ENCODE results near the gene PPM1H.
A peak's percentile ranks its signal among the peaks of the same experiment; 100 is the strongest.

PPM1H gene

DNA sequence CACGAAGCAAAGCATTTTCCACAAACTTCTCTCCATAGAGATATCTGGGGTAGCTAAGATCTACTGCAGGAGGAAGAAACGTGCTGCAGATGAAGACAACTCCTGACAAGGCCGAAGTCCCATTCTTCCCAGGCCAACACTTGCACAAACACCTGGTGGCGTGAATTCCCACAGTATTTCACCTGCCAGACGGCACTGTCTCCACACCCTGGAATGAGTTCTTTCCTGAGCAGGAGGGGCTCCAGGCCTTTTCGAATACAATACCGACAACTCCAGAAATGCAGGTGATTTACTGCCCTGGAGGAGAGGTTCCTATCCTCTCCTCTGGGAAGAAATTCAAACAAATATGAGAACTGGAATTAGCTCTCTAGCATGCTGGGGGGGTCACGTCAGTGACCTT lies 288.4 kb downstream of the PPM1H start:
- no peak for DNase-seq (ENCODE audit: low spot score)

DNA sequence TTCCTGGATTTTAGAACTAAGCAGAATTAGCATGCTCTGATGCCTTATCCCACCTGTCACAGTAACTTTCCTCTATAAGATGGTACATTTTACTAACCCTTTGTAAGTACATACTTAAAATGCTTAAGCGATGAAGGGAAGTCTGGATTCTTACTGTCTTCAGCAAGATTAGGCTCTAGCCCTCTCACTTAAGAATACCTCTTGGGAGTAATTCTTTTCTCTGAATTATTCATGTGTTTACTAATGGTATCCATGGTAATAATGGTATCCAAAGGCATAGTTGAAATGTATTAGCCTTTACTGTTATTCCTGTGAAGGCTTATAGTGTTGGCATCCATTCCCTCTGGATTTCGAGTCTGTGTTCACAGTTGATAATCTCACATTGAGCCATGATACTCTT lies 291.5 kb downstream of the PPM1H start:
- no peak for DNase-seq (ENCODE audit: low spot score)

DNA sequence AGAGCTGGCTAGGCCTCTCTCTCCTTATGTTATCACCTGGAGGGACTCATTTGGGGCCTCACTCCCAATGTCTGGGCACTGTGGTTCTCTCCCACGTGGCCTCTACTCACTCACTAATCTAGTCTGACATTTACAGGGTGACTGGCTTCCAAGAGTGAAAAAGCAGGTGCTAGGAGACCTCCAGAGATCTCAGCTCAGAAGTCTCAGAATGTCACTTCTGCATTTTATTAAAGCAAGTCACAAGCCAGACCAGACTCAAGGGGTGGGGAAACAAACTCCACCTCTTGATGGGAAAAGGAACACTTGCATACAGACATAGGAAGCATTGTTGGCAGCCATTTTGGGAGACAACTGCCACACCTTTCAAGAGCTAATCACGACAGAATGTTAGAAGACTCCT lies 292.5 kb downstream of the PPM1H start:
- no peak for DNase-seq (ENCODE audit: low spot score)

DNA sequence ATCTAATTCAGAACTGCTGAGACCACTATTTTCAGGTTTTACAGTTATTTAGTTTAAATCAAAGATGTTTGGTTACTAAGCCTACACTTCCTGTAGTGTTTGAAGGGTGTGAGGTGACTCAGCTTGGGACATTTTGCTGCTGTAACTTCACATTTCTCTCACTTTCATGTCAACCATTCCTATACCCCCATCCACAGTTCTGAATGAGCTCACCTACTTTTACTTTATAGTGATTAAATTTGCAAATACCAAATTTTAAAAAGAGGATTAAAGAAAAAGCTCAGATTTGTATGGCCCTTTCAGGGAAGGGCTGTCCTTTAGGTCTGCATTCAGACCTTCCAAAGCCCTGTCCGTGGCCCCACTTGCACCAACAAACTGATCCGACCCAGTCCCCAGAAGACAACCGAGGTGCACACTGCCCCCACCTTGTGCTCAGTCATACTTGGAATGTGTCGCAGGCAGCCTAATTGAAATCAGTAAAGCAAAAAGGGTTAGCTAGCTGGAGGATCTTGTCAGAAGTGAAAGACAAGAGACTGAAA lies 294.0 kb downstream of the PPM1H start:
- DNase-seq (ENCODE audit: low spot score), result no peak

DNA sequence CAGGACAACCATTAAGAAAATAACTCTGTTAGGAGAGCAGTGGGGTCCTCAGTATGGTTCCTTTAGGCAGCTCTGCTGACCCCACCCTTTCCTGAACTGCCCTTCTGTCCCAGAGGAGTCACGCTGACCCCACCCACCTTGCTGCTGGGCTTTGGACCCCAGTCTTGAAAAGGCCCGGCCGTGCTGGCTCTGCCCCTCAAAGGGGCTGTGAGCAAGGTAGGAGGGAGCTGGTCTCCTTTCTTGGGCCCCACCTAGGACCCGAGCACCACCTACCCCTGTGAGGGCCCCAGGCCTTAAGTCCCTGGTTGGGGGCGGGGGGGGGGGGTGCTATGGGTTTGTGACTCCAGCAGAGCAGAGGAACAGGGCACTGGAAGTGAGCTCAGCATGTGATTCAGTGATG lies 297.3 kb downstream of the PPM1H start:
- no peak for DNase-seq (ENCODE audit: low spot score)

DNA sequence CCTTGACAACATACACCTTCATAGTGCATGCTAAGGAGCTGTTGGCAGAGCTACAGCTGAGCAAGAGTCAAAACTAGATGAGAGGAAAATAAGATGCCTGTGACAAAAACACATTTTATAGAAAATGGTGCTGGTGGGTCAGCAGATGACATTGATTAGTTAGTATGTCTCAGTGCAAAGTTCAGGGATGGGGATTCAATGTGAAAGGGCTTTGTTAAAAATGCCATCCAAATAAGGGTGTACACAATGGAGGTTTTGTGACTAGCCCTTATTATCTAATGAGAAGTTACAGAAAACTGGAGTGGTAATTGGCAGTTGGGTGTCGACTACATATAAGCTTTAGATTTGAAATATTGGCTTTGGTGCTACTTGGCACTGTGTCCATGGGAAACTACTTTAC lies 299.3 kb downstream of the PPM1H start:
- no peak for DNase-seq (ENCODE audit: low spot score)

DNA sequence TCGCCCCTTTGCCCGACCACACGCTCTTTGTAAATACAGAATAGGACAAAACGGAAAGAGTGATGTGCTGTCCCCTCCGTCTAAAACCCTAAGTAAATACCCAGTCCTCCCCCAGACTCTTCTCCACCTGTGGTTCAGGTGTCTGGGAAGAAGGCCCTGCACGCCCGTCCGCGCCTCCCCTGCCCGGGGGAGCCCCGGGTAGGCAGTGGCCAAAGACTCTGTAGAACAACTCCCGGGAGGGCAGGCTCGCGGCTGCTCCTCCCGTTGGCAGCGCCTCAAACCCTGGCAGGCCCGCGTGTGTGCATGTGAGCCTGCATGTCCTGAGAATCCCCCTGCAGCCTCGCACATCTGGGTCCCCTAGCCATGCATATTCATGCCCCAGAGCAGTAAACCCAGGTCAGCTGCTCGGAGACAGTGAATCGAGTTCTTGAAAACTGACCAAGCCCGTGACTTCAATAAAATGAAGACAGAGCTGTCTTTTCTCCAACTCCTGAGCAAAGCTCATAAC lies 302.5 kb downstream of the PPM1H start:
- DNase-seq (ENCODE audit: low spot score), result peak; percentile 67

DNA sequence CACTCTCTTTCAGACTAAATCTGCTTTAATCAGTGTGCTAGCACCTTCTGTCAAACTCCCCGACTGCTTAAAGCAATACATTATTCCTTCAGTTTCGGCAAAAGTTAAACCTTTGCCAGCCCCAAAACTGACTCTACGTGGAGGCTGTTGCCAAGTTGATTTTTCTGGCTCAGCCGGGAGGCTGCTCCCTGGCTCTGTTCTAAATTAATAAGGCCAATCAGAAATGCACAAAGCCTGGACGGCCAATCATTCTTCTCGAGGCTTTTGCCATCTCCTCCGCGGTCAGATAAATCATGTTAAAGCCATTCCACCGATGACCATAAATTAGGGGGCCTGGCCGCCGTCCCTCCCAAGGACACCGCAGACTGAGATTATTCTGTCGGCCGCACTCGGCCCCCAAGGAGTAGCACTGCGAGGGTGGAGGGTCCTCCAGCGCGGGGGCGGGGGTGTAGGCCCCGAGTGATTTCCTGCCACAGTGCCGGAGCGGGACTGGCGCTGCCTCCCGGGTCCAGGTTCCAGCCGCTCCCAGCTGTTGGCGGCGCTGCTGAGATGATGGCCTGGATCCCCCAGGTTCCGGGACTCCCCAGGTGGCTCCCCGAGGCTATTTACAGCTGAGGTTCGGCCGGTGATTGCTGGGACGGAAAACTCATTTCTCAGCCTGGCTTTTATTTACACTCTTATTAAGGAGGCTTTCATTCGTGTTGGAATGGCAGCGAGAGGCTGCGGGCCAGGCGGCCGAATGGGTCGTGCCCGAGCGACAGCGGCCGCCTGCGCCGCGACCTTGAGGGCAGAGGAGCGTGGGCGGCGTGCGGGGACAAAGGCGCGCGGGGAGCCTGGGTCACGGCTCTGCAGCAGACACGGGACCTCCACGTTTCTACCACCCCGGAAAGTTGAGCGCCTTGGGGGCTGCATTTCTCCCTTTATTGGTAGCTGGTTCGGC lies 303.2 kb downstream of the PPM1H start:
- DNase-seq (ENCODE audit: low spot score), result peak; percentile 65

DNA sequence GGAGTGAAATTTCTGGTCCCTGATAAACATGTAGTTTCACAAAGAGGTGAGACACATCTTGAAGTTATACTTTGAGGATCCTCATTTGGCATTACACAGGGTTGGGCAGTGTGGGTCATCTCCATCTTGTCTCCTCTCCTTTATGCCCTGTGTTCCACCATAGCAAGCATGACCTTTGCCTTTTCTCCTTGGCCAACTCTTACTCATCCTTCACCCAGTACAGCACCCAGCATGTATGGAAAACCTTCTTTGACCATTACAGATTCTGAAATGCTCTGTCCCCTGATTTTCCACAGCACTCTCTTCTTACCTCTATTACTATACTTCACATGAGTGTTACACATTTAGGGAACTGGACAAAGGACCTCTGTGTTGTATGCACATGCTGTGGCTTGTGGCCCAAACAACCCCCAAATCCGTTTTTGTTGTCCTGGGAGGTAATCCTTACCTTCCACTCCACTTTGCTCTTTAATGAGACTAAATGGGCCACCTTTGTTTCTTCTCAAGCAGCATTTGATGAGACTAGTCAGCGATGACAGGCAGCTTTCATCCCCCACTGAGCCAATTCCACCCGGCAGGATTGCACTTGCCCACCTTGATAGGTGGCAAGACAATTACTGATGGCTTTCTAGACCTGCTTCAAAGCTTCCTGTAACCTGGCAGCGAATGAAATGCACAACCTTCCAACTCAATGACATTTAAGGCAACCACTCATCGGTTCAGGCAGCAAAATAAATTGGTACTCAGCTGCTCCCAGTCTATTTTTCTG lies 304.8 kb downstream of the PPM1H start:
- DNase-seq (ENCODE audit: low spot score), result no peak

DNA sequence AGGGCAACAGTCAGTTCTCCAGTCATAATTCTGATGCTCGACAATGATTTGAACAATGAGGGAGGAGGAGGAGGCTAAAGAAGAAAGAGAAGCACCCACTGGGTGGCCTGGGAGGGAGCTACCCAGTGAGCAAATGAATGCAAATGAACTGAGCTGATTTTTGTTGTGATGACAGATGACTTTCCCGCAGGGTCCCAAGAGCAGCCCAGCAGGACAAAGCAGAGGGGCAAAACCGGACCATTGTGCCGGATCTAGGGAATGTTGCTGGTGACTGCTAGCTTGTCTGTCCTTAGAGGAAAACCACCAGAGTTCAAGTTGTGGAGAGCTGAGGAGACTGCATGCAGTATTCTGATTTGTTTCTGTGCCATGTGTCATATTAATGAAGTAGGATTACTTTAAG lies 305.5 kb downstream of the PPM1H start:
- no peak for DNase-seq (ENCODE audit: low spot score)

DNA sequence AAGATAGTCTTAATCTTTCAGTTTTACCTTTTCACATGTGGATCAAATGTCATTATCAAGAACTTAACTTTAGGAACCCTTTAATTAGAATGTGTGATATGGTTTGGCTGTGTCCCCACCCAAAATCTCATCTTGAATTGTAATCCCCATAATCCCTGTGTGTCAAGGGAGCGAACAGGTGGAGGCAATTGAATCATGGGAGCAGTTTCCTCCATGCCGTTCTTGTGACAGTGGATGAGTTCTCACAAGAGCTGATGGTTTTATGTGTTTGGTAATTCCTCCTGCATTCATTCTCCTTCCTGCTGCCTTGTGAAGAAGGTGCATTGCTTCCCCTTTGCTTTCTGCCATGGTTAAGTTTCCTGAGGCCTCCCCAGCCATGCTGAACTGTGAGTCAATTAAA lies 307.8 kb downstream of the PPM1H start:
- DNase-seq (ENCODE audit: low spot score), result no peak

DNA sequence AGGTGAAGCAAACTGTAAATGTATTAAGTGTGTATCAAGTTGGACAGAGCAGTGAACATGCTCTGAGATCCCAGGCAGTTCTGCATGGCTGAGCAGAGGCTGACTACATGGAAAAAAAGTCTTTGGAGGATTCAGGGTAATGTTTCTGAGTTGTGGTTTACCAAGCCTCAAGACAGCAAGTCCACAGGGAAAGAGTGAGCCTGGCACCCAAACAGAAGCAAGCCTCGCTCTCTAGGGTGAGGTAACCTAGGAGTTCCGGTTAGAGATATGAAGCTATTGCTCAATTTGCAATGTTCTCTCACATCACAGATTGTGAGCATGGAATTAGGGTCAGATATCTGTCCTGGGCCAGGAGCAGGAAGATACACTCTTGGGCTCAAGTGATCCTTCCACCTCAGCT lies 309.7 kb downstream of the PPM1H start:
- DNase-seq (ENCODE audit: low spot score), result peak; percentile 46

DNA sequence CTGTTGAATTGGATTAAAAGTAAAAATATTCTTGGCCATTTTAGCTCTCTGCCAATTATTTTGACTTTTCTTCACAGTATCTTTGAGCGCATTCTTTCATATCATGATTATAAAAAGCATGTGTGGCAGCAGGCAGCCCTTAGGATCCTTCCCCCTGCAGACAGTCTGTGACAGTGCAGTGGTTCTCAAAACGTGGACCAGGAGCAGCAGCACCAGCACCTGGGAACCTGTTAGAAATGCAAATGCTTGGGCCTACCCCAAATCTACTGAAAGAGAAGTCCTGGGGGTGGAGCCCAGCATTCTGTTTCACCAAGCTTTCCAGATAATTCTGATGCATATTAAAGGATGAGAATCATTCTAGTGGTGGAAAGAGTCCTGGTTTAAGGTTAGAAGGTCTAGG lies 312.8 kb downstream of the PPM1H start:
- no peak for DNase-seq (ENCODE audit: low spot score)

DNA sequence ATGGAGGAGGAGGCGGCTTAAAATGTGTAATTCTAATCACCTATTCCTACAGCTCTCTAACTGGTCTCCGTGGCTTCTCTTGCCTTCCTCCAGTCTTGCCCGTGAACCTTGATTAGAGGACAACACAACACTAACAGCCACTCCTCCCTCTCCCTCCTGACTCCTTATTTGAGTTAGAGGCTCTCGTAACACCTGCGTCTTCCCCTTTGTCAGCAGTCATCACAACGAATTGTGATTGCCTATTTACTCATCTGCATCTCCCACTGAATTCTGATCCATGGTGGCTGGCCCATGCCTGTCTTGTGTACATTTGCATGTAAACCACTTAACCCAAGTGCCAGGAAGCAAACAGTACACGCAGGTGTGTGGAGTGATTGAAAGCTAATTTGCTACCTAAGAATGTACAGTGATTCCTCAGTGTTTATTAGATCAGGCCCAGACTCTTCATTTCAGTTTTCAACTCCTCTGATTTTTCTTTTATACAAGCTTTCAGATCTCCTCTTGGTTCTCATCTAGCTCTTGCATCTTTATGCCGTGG lies 313.8 kb downstream of the PPM1H start:
- no peak for DNase-seq (ENCODE audit: low spot score)

DNA sequence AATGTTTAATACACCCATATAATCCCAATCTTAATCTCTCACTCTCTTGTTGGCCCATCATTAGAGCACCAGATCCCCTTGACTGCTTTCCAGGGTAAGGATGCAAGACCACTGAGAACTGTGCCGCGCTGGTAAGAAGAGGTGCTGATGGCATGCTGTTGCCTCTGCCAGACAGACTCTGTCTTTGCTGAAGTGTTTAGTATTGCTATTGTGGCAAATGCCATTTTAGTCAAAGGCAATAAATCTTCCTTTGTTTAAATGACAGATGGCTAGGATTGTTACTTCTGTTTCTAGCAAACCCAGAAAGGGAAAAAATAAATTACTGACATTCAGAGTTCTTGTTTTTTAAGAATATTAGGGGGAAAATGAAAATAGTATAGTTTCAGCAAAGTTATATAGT lies 316.0 kb downstream of the PPM1H start:
- DNase-seq (ENCODE audit: low spot score), result no peak

DNA sequence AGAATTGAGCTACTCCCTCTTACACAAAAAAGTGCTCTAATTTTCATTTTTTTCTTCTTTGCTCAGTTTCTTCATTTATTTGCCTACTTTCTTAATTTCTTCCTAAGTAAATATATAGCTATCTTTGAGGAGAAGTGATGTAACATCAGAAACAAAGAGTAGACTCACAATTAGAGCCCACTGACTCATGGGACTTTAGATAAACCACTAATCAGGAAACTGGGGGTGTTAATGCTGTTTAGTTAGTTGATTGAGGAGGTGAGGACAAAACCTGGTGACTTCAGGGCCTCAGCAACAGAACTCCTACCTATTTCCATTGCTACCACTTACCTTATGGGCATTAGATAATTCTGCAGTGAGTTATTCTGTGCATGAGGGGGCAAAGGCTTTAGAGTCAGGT lies 316.6 kb downstream of the PPM1H start:
- no peak for DNase-seq (ENCODE audit: low spot score)

DNA sequence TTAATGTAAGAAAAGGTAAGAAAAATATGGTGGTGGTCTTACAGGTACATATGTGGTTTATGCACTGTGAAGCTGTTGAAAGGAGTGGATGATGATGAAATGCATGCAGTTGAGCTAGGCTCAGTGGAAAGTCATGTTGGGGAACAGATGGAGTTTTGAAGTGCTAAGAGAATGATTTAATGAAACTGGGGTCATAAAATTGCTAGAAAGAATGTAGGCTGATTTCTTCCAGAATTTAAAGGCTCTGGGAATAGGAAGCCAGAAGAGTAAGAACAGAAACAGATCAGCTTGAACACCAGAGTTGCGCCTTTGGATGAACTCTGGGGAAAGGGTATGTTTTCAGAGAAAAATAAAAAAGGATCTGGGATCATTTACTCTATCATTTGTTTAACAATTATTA lies 321.9 kb downstream of the PPM1H start:
- no peak for DNase-seq (ENCODE audit: low spot score)

DNA sequence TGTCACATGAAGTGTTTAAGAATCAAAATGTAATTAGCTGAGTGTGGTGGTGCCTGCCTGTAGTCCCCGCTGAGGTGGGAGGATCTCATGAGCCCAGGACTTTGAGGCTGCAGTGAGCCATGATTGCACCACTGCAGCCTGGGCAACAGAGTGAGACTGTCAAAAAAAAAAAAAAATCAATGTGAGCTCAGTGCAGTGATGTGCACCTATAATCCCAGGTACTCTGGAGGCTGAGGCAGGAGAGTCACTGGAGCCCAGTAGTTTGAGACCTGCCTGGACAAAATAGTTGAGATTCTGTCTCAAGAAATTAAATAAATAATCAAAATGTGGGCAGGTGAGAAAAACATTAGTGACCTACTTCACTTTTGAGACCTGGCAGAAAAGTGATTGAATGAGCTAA lies 328.3 kb downstream of the PPM1H start:
- DNase-seq (ENCODE audit: low spot score), result no peak

DNA sequence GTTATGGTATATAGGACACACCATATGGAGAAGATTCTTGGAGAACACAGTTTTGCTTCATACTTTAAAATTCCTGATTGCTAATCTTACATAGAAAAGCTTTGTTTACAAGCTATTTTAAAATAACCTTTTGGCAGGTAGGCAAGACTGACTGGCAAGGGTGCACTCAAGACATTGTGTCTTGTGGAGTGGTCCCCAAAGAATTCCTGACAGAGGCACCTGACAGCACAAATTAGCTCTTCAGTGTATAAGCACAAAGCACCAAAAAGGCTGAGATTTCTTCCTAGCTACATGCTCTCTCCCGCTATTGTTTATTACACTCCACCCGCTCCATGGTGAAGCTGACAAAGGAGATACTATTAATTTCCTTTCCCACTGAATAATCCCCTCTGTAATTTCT lies 329.0 kb downstream of the PPM1H start:
- no peak for DNase-seq (ENCODE audit: low spot score)

DNA sequence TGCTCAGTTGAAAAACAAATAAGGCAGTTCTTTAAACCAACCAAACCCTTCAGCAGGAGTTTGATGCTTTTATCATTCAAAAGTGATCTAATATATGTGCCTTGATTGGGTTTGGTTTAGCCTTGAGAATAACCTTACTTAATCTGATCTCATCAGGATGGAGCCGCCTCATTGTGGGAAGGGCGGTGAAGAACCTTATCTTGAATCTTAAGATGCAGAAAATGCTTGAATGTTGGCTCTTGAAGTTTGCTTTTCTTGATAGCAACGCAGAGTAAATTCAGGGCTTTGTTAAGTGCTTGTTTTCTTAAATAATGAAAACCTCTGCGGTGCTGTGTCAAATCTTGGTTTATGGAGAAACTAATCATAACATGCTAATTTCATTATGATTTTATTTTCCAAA lies 330.1 kb downstream of the PPM1H start:
- DNase-seq (ENCODE audit: low spot score), result no peak

DNA sequence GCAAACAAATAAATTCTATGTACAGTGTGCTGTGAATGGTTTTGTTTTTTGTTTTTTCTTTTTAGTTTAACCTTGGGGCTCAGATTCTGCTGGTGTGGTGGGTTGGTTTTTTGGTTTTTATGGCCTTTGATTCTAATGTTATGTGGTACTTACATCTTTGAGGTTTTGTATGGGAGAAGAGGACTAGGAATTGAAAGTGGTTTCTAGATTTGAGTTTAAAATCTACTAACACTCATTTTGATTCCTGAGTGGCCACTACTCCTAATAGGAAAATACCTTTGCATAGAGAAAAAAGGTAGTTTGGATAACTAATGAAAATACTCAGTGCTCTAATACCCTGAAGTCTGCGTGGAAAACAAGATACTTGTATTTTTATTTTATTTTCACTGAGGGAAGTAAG lies 330.6 kb downstream of the PPM1H start:
- DNase-seq (ENCODE audit: low spot score), result no peak

DNA sequence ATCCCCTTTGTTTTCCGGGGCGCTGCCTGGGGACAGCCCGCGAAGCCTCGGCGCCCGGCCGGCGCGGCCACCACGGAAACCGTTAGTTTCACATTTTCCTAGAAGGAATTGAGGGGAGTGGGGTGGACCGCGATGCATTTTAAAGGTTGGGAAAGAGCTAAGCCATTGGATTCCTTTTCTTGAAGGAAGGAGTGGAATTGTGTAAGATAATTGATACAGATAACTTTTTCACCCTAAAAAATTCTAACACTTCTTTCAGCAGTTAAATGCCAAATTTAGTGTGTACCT lies 331.2 kb downstream of the PPM1H start:
- DNase-seq (ENCODE audit: low spot score), result no peak
